ENCODE data around the gene LRSAM1.

The LRSAM1 gene

DNA sequence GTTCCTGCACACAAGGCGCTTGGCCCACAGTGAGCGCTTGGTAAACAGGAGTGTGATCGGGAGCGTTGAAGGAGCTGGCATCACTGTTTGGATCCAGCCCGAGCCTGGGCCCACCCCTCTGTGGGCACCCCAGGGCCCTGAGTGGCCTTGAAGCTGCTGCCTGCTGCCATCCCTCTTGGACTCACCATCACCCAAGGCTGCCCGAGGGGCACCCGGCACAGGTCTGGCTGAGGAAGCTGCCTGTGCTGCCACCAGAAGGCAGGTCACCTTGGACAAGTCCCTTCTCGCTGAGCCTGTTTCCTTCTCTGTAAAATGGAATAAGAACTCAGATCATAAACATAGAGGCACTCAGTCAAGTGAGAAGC lies 53.6 kb downstream of the LRSAM1 start:
- no peak for TF ChIP-seq CTCF (IDR thresholded peaks at IDR 0.05; ENCODE audit: control insufficient read depth, insufficient read depth, low read depth, low read length, missing control alignments)
- no peak for DNase-seq (ENCODE audit: low read depth)
- no peak overlapping the region for H3K4me3 ChIP-seq (ENCODE audit: control insufficient read depth, low read depth, low read length)

DNA sequence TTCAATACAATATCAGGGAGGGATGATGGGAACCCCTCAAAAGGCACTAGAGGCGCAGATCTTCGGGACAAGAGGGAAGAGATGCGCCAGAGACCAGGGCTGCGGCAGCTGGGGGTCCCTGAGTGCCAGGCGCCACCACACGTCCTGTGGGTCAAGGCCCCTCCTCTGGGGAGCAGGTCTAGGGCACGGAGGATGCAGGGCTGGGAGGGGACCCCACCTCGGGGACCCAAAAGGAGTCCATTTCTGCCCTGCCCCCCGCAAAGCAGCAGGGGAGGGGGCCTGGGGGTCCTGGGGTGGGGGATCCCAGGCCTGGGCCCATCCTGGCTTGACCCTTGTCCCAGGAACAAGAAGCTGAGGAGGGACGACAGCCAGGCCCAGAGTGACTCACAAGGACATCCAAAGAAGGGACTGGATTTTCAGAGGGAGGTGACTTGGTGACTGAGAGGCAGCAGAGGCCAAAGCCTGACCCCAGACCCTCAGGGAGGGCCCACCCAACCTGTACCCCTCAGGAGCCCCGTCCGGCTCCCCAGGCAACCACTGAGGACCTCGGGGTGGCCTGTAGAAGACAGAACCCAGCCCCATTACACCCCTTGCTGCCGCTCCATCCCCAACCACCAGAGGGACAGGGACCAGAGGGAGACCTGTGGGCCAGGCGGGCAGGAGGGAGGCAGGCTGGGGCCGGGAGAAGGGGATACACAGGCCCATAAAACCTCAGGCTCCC lies 54.2 kb downstream of the LRSAM1 start:
- peak; percentile 70 for TF ChIP-seq CTCF (IDR thresholded peaks at IDR 0.05; ENCODE audit: control insufficient read depth, insufficient read depth, low read depth, low read length, missing control alignments)
- DNase-seq (ENCODE audit: low read depth) = no peak
- H3K4me3 ChIP-seq (ENCODE audit: control insufficient read depth, low read depth, low read length) = no peak overlapping the region

DNA sequence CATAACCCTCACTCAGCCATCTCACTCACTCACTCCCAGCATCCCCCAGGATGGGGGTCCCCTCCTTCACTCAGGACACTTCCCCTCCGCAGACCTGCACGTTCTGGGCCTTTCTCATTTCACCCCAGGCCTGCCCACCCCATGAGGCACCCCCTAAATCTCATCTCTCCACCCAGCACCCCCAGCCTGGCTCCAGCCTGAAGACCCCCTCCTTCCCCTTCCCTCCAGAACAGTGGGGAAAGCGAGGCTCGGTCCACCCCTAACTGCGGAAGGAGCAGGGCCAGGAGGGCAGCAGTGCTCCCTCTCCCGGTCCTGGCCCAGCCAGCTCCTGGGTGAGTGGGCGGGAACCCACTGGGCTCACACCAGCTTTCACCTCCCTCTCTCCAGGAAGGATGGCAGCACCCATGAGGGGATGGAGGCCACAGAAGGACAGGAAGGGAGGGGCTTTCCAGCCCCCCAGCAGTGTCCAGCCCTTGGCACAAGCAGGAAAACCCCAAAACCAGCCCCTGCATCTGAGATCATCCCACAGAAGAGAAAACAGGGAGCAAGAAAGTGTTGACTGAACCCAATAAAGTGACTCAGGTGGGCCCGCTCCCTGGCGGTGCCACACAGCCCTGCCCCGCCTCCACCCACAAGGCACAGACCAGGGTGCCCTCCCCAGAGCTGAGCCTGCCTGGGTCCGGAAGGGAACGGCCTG lies 55.0 kb downstream of the LRSAM1 start:
- no peak for TF ChIP-seq CTCF (IDR thresholded peaks at IDR 0.05; ENCODE audit: control insufficient read depth, insufficient read depth, low read depth, low read length, missing control alignments)
- H3K4me3 ChIP-seq (ENCODE audit: control insufficient read depth, low read depth, low read length) = no peak overlapping the region
- no peak for DNase-seq (ENCODE audit: low read depth)

- TF ChIP-seq CTCF (IDR thresholded peaks at IDR 0.05; ENCODE audit: control insufficient read depth, insufficient read depth, low read depth, low read length, missing control alignments) = no peak
- DNase-seq (ENCODE audit: low read depth) = no peak
- no peak overlapping the region for H3K4me3 ChIP-seq (ENCODE audit: control insufficient read depth, low read depth, low read length)
Observed at GRCh38 chr9:127506814-127507750, 55.8 kb downstream of the LRSAM1 start.

- H3K4me3 ChIP-seq (ENCODE audit: control insufficient read depth, low read depth, low read length) = no peak overlapping the region
- no peak for TF ChIP-seq CTCF (IDR thresholded peaks at IDR 0.05; ENCODE audit: control insufficient read depth, insufficient read depth, low read depth, low read length, missing control alignments)
- DNase-seq (ENCODE audit: low read depth) = no peak
Observed at GRCh38 chr9:127507751-127508648, 56.7 kb downstream of the LRSAM1 start.

DNA sequence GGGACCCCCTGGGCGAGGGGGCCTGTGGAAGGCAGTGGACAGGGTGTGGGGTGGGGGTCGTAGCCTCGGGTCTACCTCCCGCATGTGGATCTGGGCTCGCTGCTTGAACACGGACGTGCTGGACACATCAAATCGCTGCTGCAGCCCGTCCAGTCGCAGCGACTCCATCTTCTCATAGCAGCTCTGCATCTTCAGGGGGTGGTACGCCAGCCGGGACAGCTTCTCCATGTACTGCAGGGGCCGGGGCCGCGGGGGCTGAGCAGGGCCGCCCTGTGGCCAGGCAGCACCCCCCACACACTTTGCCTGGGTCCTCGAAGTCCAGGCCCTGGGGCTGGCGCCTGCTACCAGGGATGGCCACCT lies 57.6 kb downstream of the LRSAM1 start:
- H3K4me3 ChIP-seq (ENCODE audit: control insufficient read depth, low read depth, low read length) = no peak overlapping the region
- DNase-seq (ENCODE audit: low read depth) = no peak
- no peak for TF ChIP-seq CTCF (IDR thresholded peaks at IDR 0.05; ENCODE audit: control insufficient read depth, insufficient read depth, low read depth, low read length, missing control alignments)
